HG02852 (cell line): Measurements from ENCODE around the gene FER.
A peak's percentile ranks its signal among the peaks of the same experiment; 100 is the strongest.
"Not testable (repeated sequence)": the region's sequence is repeated elsewhere in the genome, so short reads cannot be mapped to it uniquely, and the experiment has no call there.

ENCODE experiments used
- ATAC-seq: cut with Tn5 transposase; IDR thresholded peaks from one replicate; pipeline ENCODE4 v1.9.1; 2021; ENCODE audit warnings: mild to moderate bottlenecking, moderate library complexity; ENCODE audit not compliant: unreplicated experiment

The FER gene

GRCh38 chr5:108869066-108869465 is 121.4 kb downstream of the FER start:
- no peak for ATAC-seq

DNA sequence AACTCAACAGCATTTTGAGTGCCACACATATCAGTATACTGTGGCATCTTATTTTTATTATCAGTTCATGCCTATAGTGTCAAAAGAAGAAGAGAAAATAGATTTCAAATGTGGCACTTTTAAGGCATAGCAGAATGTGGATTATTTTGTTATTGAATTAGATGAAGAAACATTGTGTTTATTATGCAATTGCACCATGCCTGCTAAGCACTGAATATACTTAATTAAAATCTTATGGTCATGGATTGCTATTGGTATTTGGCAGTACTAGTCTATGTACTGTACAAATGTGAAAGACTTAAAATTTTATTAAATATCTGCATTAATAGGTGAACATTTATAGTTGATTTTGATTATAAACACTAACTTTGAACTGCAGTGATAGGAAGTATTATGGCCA is 128.8 kb downstream of the FER start:
- ATAC-seq = no peak

DNA sequence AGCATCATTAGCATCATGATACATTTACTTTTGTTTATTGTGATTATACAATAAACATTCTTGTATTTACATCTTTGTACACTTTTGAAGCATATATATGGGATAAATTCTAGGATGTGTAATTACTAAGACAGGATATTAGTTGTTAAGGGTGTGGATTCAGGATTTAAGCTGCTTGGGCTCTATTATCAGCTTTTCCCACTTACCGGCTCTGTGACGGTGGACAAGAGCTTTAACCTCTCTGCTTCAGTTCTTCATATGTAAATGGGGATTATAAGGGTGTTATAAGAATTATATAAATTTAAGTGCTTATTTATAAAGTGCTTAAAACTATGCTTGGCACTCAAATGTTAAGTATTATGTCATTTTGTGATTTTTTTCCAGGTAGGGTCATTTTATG is 131.1 kb downstream of the FER start:
- ATAC-seq = no peak

- no peak for ATAC-seq
Measured at GRCh38 chr5:108881133-108881532, 133.4 kb downstream of the FER start.

- ATAC-seq = no peak
Measured at GRCh38 chr5:108884736-108885135, 137.0 kb downstream of the FER start.

DNA sequence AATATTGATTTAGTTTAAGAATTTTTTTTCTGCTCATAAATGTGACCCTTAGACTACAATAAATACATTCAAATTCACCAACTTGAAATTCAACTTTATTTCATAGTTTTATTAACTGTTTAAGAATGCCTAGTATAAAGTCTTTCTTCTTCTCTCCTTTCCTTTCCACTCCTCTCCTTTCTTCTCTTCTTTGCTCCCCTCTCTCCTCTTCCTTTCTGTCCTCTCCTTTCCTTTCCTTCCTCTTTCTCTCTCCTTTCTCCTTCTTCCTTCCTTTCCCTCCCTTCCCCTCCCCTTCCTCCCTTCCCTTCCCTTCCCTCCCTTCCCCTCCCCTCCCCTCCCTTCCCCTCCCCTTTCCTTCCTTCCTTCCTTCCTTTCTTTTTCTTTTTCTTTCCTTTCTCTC is 150.6 kb downstream of the FER start:
- no peak for ATAC-seq

DNA sequence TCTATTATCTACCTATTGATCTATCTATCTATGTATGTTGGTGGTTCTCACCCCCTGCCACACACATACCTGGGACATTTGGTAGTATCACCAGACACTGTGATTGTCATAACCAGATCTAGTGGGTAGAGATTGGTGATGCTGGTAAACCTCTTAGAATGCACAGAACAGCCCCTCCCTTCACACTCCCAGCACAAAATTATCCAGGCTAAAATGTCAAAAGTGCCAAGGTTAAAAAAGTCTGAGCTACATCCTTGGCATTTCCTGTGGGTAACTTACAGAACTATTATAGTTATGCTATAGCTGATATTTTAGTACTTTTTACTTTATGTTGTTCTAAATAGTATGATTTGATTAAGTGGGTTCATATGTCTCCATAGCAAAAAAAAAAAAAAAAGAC is 151.0 kb downstream of the FER start:
- no peak for ATAC-seq

GRCh38 chr5:108899244-108899643 is 151.5 kb downstream of the FER start:
- ATAC-seq = not testable (repeated sequence)

- no peak for ATAC-seq
Measured at GRCh38 chr5:108900668-108901067, 153.0 kb downstream of the FER start.

DNA sequence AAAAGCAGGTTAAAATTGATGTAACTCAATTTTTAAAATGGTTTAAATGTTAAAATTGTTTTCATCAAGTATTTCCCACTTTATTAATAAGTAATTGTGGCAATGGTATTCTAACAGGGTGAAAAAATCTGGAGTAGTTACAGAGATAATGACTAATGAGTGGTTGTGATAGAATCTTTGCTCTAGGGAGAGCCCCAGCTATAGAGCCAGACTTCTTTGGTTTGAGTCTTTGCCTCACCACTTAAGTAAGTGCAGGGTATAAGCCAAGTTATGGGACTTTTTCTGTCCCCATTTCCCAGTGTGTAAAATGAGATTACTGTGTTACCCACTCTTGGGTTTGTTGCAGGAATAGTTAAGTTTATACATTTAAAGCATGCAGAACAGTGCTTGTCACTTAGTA is 158.1 kb downstream of the FER start:
- ATAC-seq = no peak

DNA sequence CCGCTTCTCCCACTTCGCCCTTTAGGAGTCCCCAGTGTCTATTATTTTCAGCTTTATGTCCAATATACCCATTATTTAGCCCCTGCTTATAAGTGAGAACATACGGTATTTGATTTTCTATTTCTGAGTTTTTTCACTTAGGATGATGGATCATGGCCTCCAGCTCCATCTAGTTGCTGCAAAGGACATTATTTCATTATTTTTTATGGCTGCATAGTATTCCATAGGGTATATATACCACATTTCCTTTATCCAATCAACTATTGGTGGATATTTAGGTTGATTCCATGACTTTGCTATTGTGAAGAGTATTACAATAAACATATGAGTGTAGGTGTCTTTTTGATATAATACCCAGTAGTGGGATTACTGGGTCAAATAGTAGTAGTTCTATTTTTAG is 162.9 kb downstream of the FER start:
- ATAC-seq = no peak

GRCh38 chr5:108911055-108911454 is 163.4 kb downstream of the FER start:
- ATAC-seq = peak; percentile 67

GRCh38 chr5:108917596-108917995 is 169.9 kb downstream of the FER start:
- ATAC-seq = no peak

GRCh38 chr5:108919591-108920326 is 172.1 kb downstream of the FER start:
- peak; percentile 57 for ATAC-seq

DNA sequence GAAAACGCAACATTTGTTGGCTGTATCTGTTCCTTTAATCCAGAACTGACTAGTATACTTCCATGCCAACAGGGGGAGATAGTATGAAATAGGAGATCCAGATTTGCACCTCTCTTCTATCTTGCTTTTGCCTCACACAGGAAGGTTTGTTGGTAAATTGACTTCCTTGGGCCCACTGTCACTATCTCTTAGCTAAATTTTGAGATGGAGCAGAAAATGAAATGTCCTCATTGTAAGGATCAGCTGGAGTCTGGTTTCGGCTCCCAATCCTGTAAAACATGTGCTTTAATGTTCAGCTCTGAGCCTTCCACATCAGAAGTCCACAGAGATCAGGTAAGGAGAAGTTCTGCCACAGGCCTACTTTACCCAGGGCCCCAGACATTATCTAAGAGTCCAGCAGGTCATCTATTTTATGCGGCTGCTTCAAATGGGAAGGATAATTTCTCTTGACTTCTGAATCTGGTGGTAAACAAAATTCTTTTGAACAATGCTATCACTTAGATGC is 176.8 kb downstream of the FER start:
- no peak for ATAC-seq

DNA sequence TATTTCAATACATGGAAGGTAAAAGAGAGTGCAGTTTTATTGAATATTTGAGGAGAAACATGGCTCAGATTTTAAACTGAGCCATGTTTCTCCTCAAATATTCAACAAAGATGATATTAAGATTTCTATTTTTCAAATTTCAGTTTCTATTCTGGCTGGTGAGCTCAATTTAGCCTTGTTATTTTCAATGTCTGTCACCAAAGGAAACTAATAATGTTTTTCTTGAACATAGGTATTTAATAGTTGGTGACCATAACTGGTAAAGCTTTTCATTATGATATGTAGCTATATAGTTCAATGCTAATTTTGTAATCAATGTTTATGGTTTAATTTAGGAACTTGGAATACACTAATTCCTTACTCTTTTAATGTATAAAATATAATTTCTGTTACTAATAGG is 177.4 kb downstream of the FER start:
- no peak for ATAC-seq

DNA sequence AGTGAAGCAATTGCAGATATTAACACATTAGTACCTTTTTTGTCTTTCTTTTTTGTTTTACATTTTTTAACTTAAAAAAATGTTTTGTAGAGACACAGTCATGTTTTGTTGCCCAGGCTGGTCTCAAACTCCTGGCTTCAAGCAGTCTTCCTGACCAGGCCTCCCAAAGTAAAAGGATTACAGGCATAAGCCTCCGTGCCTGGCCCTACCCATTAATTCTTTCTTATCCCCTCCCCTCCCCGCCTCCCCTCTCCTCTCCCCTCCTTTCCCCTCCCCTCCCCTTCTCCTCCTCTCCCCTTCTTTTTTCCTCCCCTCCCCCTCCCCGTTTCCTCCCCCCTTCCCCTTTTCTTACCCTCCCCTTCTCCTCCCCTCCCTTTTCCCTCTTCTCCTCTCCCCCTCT is 182.4 kb downstream of the FER start:
- ATAC-seq = no peak

DNA sequence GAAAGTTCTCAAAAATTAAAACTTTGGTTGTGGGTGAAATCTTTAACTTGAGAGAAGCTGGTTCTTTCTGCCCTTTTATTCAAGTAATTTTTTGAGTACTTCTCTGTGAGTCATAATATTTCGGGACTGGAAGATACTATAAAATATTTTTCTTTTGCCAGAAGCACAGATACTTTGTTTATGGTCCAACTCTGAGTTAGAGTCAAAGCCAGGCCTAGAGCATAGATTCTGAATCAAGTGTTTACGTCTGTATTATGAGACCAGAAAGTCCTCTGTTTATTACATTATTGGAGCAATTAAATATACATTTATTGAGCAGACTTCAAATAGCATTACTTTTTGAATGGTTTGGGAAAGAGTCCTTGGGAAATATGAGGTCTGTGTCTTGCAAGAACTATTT is 187.9 kb downstream of the FER start:
- no peak for ATAC-seq

DNA sequence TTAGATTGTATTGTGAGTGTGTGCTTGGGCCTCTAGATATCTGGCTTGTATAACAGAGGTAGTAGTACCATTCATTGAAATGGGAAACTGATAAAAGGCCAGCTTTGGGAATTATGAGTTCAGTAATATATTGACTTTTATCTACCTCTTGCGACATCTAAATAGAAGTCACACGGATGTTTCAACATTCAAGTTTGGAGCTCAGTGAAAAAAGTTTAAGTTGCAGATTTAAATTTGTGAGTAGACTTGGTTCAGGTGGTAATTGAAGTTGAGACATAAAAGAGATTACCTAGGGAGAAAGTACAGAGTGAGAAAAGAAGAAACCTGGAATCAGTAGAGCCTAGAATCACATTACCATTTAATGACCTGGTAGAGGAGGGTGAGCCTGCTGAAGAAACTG is 189.5 kb downstream of the FER start:
- no peak for ATAC-seq

DNA sequence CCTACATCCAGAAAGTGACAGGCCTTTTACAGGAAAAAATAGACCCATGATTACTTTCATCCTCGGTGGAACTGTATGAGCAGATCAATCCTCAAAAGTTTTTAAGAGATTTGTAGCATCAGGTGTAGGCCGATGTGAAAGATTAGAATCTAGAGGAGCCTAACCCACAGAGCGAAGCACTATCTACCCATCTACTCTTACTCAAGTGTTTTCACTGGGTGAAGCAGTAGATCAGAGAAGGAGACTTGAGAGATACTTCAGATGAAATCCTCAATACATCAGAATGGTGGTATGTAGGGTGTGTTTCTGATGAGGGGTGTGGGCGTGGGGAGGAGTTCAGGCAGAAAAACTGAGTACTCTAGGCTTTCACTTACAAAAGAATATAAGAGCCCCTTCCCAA is 192.8 kb downstream of the FER start:
- ATAC-seq = no peak

- no peak for ATAC-seq
Measured at GRCh38 chr5:108941746-108942145, 194.0 kb downstream of the FER start.

- no peak for ATAC-seq
Measured at GRCh38 chr5:108942701-108943100, 195.0 kb downstream of the FER start.

DNA sequence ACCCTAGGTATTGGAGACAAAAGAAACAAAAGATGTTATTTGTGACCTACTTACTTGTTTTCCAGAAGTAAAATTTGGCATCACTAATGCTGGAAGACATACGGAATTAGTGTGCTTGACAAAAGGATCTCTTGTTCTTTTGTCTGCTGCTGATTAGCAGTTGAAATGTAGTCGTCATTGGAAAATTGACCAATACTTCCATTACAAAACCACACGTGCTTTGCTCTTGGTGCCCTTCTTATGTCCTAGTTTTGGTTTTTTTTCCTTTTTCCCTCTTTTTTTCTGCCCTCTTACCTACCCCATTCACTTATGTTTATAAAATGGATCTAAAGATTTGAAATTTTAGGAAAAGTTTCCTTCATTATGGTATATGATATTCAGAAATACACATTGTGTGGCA is 197.4 kb downstream of the FER start:
- ATAC-seq = no peak
